HepG2 (cell line): Measurements from ENCODE around the gene NEURL3. TPM values are rescaled to one million over a fixed set of nuclear protein-coding genes. Genes with fewer than 3 reads are reported as not detected.
A peak's percentile ranks its signal among the peaks of the same experiment; 100 is the strongest.

Source experiments
- ARNTL ChIP-seq: sonication (generic); formaldehyde crosslinking; IDR thresholded peaks from 2 replicates; pipeline ENCODE4 v1.4.0; 2020; ENCODE audit warnings: mild to moderate bottlenecking, missing genetic modification reagents
- CBFB ChIP-seq: sonication (generic); formaldehyde crosslinking; IDR thresholded peaks from 2 replicates; pipeline ENCODE4 v1.4.0; 2020; ENCODE audit warnings: missing genetic modification reagents
- ETV5 ChIP-seq: IDR thresholded peaks from 2 replicates; pipeline ENCODE4 v1.6.1; 2018; ENCODE audit warnings: missing biosample characterization, missing genetic modification reagents, inconsistent platforms, borderline replicate concordance
- FOXO1 ChIP-seq: sonication (generic); formaldehyde crosslinking; IDR thresholded peaks from 2 replicates; pipeline ENCODE4 v1.4.0; 2020; ENCODE audit warnings: missing genetic modification reagents
- GZF1 ChIP-seq: sonication (generic); formaldehyde crosslinking; IDR thresholded peaks from 2 replicates; pipeline ENCODE4 v1.5.1; 2020; ENCODE audit warnings: mild to moderate bottlenecking, missing genetic modification reagents
- HMG20A ChIP-seq: IDR thresholded peaks from 2 replicates; pipeline ENCODE4 v1.6.1; 2016; ENCODE audit warnings: borderline replicate concordance
- ISX ChIP-seq: sonication (generic); formaldehyde crosslinking; conservative IDR thresholded peaks from 2 replicates; pipeline ENCODE4 v1.5.0; 2020; ENCODE audit warnings: missing genetic modification reagents
- ZBTB3 ChIP-seq: sonication (generic); formaldehyde crosslinking; IDR thresholded peaks from 2 replicates; pipeline ENCODE4 v1.4.0; 2020; ENCODE audit warnings: low read depth, mild to moderate bottlenecking, moderate library complexity, missing genetic modification reagents, borderline replicate concordance
- ZKSCAN8 ChIP-seq: IDR thresholded peaks from 2 replicates; pipeline ENCODE4 v1.6.1; 2016; ENCODE audit warnings: borderline replicate concordance, missing genetic modification reagents, missing compliant biosample characterization
- ZNF296 ChIP-seq: sonication (generic); formaldehyde crosslinking; conservative IDR thresholded peaks from 2 replicates; pipeline ENCODE4 v1.5.0; 2020; ENCODE audit warnings: mild to moderate bottlenecking, missing genetic modification reagents
- ZNF382 ChIP-seq: sonication (generic); formaldehyde crosslinking; IDR thresholded peaks from 2 replicates; pipeline ENCODE4 v1.5.0; 2020; ENCODE audit warnings: missing genetic modification reagents, mild to moderate bottlenecking, borderline replicate concordance
- ZNF543 ChIP-seq: sonication (generic); formaldehyde crosslinking; IDR thresholded peaks from 2 replicates; pipeline ENCODE4 v1.4.0; 2020; ENCODE audit warnings: mild to moderate bottlenecking, missing genetic modification reagents
- ZNF652 ChIP-seq: IDR thresholded peaks from 2 replicates; pipeline ENCODE4 v1.6.1; 2016; ENCODE audit warnings: low read depth, borderline replicate concordance
- polyA plus RNA-seq, 8 experiments: library from polyadenylated mRNA; depleted of rRNA in 3 of 8; stranded (reverse) in 7 of 8; unstranded in 1 of 8; fragments of >200 nt; fragmentation: Illumina TruSeq in 4 of 8; extraction: Trizol in 4 of 8; gene quantifications; 2 replicates each; pipeline versions ENCODE4 v1.2.1 to v1.2.3, GENCODE V29; 2011 to 2016; ENCODE audit warnings: low read depth in 4 of 8, missing spikeins in 1 of 8, mixed read lengths in 1 of 8; ENCODE audit not compliant: insufficient read depth in 1 of 8
- total RNA-seq, 5 experiments: library from RNA; depleted of rRNA; stranded (reverse); fragments of >200 nt; fragmentation: Illumina TruSeq; extraction: Trizol; gene quantifications; 2 replicates each; pipeline ENCODE4 v1.2.3, GENCODE V29; 2016; ENCODE audit warnings: low read depth in 1 of 5
- TF ChIP-seq, protein P1 (sequence below): sonication (generic); formaldehyde crosslinking; IDR thresholded peaks from 2 replicates; pipeline ENCODE4 v1.9.0; 2022; ENCODE audit warnings: low read depth, missing genetic modification reagents
- TF ChIP-seq, protein P2 (sequence below): sonication (generic); formaldehyde crosslinking; IDR thresholded peaks from 2 replicates; pipeline ENCODE4 v1.5.0; 2020; ENCODE audit warnings: mild to moderate bottlenecking, missing genetic modification reagents, borderline replicate concordance
- TF ChIP-seq, protein P3 (sequence below): sonication (generic); formaldehyde crosslinking; IDR thresholded peaks from 2 replicates; pipeline ENCODE4 v1.8.1; 2023; ENCODE audit warnings: mild to moderate bottlenecking, moderate library complexity, missing genetic modification reagents
- TF ChIP-seq, protein P4 (sequence below): sonication (generic); formaldehyde crosslinking; IDR thresholded peaks from 2 replicates; pipeline ENCODE4 v1.5.0; 2020; ENCODE audit warnings: missing genetic modification reagents

Gene NEURL3
- total and polyA plus RNA-seq, 2 of the 13 experiments (the other 11 are each of a cell fraction or from before 2014, with no cell fraction given), result 0.16 to 1.2 TPM

DNA sequence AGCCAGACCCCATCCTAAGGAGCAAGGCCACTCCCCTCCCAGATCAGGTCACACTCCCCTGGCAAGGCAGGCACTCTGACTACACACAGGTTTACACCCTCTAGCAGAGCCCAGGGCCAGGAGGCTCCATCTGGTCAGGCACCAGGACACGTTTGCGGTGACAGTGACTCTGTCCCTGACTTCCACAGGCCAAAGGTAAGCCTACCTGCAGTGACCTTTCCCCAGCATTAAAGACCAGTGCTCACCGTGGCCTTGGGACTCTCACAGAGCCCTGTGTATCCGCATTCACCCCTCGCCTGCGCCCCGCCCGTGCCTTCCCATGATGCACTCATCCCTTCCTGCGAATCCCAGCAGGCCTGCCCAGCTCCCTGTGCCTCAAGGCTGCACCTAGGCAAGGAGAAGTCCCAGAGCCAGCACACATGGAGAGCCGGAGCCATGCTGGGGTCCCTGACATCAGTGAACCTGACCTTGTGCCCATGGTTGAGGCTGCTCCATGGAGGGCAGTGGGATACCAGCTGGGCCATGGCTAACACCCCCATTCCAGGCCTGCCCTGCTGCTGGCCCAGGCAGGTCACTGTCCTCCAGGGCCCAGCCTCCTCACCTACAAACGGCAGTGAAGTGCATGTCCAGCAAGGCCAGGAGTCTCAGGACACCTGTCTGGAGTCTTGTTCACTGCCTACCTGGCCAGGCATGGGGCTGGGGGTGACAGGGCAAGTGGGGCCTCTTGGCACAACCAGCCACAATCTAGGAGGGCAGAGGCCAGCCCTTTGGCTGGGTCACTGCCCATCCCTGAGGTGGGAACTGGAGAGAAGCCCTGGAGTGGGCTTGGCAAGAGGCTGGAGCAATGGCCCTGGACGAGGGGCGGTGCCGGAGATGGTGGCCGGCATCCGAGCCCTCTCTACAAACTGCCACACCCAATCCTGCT, 3.0 kb downstream of the NEURL3 start (continued):
- TF ChIP-seq, protein P1, sequence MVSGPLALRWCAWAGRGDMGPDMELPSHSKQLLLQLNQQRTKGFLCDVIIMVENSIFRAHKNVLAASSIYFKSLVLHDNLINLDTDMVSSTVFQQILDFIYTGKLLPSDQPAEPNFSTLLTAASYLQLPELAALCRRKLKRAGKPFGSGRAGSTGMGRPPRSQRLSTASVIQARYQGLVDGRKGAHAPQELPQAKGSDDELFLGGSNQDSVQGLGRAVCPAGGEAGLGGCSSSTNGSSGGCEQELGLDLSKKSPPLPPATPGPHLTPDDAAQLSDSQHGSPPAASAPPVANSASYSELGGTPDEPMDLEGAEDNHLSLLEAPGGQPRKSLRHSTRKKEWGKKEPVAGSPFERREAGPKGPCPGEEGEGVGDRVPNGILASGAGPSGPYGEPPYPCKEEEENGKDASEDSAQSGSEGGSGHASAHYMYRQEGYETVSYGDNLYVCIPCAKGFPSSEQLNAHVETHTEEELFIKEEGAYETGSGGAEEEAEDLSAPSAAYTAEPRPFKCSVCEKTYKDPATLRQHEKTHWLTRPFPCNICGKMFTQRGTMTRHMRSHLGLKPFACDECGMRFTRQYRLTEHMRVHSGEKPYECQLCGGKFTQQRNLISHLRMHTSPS, result peak; percentile 21; the same call in 1 of the 2 replicates
- TF ChIP-seq ZKSCAN8 (CRISPR knock-in tag) (no peak), ZNF652 (CRISPR knock-in tag) (no peak), ZNF382 (CRISPR knock-in tag) (no peak), GZF1 (CRISPR knock-in tag) (no peak), CBFB (CRISPR knock-in tag) (peak; percentile 65; the same call in 1 of the 2 replicates), FOXO1 (peak; percentile 65; the same call in 1 of the 2 replicates), ISX (CRISPR knock-in tag) (no peak), ZBTB3 (CRISPR knock-in tag) (no peak), HMG20A (CRISPR knock-in tag) (peak; percentile 34; the same call in 1 of the 2 replicates), ZNF296 (CRISPR knock-in tag) (no peak), ZNF543 (CRISPR knock-in tag) (peak; percentile 46; the same call in 1 of the 2 replicates), ARNTL (peak; percentile 72; the same call in 1 of the 2 replicates), ETV5 (no peak; the same call in 1 of the 2 replicates)
- TF ChIP-seq, protein P2, sequence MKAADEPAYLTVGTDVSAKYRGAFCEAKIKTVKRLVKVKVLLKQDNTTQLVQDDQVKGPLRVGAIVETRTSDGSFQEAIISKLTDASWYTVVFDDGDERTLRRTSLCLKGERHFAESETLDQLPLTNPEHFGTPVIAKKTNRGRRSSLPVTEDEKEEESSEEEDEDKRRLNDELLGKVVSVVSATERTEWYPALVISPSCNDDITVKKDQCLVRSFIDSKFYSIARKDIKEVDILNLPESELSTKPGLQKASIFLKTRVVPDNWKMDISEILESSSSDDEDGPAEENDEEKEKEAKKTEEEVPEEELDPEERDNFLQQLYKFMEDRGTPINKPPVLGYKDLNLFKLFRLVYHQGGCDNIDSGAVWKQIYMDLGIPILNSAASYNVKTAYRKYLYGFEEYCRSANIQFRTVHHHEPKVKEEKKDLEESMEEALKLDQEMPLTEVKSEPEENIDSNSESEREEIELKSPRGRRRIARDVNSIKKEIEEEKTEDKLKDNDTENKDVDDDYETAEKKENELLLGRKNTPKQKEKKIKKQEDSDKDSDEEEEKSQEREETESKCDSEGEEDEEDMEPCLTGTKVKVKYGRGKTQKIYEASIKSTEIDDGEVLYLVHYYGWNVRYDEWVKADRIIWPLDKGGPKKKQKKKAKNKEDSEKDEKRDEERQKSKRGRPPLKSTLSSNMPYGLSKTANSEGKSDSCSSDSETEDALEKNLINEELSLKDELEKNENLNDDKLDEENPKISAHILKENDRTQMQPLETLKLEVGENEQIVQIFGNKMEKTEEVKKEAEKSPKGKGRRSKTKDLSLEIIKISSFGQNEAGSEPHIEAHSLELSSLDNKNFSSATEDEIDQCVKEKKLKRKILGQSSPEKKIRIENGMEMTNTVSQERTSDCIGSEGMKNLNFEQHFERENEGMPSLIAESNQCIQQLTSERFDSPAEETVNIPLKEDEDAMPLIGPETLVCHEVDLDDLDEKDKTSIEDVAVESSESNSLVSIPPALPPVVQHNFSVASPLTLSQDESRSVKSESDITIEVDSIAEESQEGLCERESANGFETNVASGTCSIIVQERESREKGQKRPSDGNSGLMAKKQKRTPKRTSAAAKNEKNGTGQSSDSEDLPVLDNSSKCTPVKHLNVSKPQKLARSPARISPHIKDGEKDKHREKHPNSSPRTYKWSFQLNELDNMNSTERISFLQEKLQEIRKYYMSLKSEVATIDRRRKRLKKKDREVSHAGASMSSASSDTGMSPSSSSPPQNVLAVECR (CRISPR knock-in tag), result peak; percentile 44; the same call in 1 of the 2 replicates
- TF ChIP-seq, protein P3, sequence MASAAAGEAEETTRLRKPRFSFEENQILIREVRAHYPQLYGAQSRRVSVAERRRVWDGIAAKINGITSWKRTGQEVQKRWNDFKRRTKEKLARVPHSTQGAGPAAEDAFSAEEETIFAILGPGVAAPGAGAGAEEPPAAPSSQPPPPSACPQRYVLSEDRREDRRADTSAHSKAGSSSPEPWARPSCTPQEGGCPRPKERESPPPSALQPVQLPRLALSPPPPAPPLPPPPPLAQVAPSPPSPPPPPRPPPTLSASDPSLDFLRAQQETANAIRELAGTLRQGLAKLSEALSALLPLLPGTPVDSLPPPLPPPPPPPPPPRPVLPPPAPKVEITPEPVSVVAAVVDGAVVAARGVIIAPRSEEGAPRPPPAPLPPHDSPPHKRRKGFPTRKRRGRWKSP (CRISPR knock-in tag), result no peak
- TF ChIP-seq, protein P4, sequence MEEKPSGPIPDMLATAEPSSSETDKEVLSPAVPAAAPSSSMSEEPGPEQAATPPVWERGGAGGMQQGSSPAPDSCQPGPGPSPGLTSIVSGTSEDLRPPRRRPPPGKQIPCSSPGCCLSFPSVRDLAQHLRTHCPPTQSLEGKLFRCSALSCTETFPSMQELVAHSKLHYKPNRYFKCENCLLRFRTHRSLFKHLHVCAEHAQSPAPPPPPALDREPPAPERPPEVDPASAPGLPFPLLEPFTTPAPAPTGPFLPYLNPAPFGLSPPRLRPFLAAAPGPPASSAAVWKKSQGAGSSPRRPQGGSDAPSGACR (CRISPR knock-in tag), result peak; percentile 52; the same call in 1 of the 2 replicates
